Mesodermal cell (in vitro differentiated cells): Measurements from ENCODE around the gene TMEM114.
"Not testable (repeated sequence)": the region's sequence is repeated elsewhere in the genome, so short reads cannot be mapped to it uniquely, and the experiment has no call there.

Experiments
- H3K27ac ChIP-seq: 2 replicates; pipeline ENCODE4 v1.7.0; 2013; ENCODE audit warnings: mild to moderate bottlenecking, low read depth, low read length, moderate library complexity; ENCODE audit not compliant: severe bottlenecking
- H3K36me3 ChIP-seq: 2 replicates; pipeline ENCODE4 v1.7.1; 2013; ENCODE audit warnings: mild to moderate bottlenecking, low read length, moderate library complexity; ENCODE audit not compliant: control insufficient read depth, insufficient read depth
- H3K4me1 ChIP-seq: one replicate; pipeline ENCODE4 v1.7.1; 2013; ENCODE audit warnings: mild to moderate bottlenecking, low read length; ENCODE audit not compliant: insufficient read depth, control insufficient read depth, poor library complexity, severe bottlenecking
- H3K4me3 ChIP-seq: 2 replicates; pipeline ENCODE4 v1.7.0; 2013; ENCODE audit warnings: low read length, control low read depth, mild to moderate bottlenecking; ENCODE audit not compliant: insufficient read depth, poor library complexity, severe bottlenecking; ENCODE audit errors: extremely low read depth
- H3K9me3 ChIP-seq: 2 replicates; pipeline ENCODE4 v1.7.1; 2013; ENCODE audit warnings: mild to moderate bottlenecking, low read length, moderate library complexity; ENCODE audit not compliant: control insufficient read depth
- WGBS, 2 experiments: methylation state at CpG; one replicate each; pipeline ENCODE4 v1.1.5; 2013; ENCODE audit warnings: missing lambda C conversion rate in 2 of 2; ENCODE audit not compliant: insufficient coverage in 2 of 2; 5-methylcytosine and 5-hydroxymethylcytosine counted together

Gene TMEM114

DNA sequence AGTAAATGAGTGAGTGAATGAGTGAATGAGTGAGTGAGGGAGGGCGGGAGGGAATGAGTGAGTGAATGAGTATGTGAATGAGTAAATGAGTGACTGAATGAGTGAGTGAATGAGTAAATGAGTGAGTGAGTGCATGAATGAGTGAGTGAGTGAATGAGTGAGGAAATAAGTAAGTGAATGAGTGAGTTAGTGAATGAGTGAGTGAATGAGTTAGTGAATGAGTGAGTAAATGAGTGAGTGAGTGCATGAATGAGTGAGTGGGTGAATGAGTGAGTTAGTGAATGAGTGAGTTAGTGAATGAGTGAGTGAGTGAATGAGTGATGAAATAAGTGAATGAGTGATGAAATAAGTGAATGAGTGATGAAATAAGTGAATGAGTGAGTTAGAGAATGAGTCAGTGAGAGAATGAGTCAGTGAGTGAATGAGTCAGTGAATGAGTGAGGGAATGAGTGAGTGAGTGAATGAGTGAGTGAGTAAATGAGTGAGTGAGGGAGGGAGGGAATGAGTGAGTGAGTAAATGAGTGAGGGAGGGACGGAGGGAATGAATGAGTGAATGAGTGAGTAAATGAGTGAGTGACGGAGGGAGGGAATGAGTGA lies 26.3 kb downstream of the TMEM114 start:
- peaks cover 25% of the 10 kb centered on the region for H3K9me3 ChIP-seq
- not testable (repeated sequence) for H3K4me1 ChIP-seq, H3K4me3 ChIP-seq, H3K36me3 ChIP-seq, H3K27ac ChIP-seq
- WGBS, 2 experiments = 88 to 96% methylated on average over 2 of the region's 3 CpGs

DNA sequence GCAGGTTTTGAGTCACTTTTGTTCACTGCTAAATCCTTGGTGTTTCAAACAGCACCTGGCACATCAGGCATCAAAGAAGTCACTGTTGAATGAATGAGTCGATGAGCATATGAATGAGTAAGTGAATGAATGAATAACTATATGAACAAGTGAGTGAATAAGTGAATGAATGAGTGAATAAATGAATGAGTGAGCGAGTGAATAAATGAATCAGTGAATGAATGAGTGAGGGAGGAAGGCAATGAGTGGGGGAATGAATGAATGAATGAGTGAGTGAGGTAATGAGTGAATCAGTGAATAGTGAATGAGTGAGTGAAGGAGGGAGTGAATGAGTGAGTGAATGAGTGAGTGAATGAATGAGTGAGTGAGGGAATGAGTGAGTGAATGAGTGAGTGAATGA lies 28.8 kb downstream of the TMEM114 start:
- WGBS, 2 experiments = 77 to 82% methylated on average over 2 of the region's 2 CpGs
- Histone ChIP-seq H3K27ac (no peak overlapping the region), H3K4me1 (no peaks in the 10 kb centered on the region), H3K4me3 (no peak overlapping the region), H3K36me3 (no peaks in the 10 kb centered on the region), H3K9me3 (peaks cover 25% of the 10 kb centered on the region)

DNA sequence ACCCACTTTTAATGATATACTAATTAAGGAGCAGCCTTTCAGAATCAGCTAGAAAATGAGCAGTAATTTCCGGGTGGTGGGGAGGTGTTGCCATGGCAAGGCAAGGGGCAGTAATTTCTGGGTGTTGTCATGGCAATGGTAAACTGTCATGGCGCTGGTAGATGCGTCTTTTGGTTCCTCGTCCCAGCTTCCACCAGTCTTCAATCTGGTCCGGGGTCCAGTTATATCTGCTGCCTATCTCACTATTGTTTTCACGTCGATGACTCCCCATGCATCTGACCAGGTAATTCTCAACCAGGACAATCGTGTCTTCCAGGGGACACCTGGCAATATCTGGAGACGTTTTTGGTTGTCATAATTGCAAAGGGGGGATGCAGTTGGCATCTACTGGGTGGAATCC lies 34.9 kb downstream of the TMEM114 start:
- H3K9me3 ChIP-seq = no peaks in the 10 kb centered on the region
- WGBS, 2 experiments = 87 to 91% methylated on average over 7 to 9 of the region's 9 CpGs
- H3K36me3 ChIP-seq = no peaks in the 10 kb centered on the region
- H3K4me3 ChIP-seq = no peak overlapping the region
- H3K27ac ChIP-seq = no peak overlapping the region
- H3K4me1 ChIP-seq = no peaks in the 10 kb centered on the region

DNA sequence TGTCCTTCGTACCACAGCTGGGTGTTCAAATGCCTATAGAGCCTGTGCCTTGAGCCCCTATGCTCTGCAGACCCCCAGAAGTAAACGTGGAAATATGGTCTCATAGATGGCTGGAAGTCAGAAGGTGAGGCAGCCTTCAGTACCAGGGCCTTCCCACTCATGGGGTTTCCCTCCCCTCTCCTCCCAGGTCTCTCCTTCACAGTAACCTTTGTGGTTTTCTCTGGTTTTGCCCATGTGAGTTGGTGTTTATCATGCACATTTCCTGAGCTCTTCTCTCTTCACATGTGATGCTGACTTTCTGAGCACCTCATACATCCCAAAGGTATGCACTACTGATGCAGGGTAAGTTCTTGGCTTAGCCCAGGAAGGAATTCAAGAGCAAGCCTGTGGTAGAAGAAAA lies 35.4 kb downstream of the TMEM114 start:
- no peak overlapping the region for H3K4me3 ChIP-seq
- H3K4me1 ChIP-seq = no peaks in the 10 kb centered on the region
- no peak overlapping the region for H3K27ac ChIP-seq
- 75 to 76% methylated on average over 2 of the region's 2 CpGs for WGBS, 2 experiments
- H3K36me3 ChIP-seq = no peaks in the 10 kb centered on the region
- H3K9me3 ChIP-seq = no peaks in the 10 kb centered on the region

DNA sequence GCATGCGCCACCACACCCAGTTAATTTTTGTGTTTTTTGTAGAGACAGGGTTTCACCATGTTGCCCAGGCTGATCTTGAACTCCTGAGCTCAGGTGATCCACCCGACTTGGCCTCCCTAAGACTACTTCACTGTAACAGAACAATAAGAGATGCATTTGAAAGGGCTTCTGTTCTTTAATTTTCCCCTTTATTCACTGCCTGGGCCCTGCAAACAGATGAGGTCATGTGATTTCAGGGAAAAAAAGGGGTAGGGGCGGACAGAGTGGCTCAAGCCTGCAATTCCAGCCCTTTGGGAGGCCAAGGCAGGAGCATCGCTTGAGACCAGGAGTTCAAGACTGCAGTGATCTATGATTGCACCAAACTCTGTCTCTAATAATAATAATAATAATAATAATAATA lies 36.3 kb downstream of the TMEM114 start:
- Histone ChIP-seq H3K9me3 (no peaks in the 10 kb centered on the region), H3K27ac (no peak overlapping the region), H3K36me3 (no peaks in the 10 kb centered on the region), H3K4me1 (no peaks in the 10 kb centered on the region), H3K4me3 (no peak overlapping the region)
- WGBS, 2 experiments = 67 to 86% methylated on average over 1 to 2 of the region's 4 CpGs

DNA sequence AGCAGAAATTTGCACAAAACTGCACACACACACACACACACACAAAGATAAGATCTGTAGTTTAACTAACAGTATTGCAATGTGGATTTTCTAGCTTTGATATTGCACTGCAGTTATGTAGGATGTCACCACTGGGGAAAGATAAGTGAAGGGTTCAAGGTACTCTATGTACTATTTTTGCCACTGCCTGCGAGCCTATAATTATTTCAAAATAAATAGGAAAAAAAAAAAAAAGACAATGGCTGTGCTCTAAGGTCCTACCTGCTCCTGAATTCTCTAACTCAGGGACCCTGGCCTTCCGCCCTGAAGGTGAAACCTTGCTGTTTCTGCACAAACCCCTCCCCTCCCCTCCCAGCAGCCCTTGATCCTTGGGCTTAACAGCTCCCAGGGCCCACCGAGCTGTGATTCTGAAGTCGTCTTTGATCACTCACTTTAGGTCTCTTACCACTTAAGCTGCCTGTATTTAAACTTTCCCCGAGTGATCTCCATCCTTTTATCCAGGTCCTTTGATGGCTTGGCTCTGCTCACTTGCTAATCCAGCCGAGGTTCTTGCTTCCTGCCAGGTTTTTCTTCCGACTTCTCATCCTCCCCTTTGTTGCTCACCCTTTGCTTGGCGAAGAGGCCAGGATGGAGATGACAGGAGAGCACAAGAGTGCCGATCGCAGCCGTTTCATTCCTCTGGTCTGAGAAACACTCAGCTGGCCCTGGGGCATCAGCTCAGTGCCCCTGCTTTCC lies 37.7 kb downstream of the TMEM114 start:
- Histone ChIP-seq H3K27ac (no peak overlapping the region), H3K36me3 (no peaks in the 10 kb centered on the region), H3K4me3 (no peak overlapping the region), H3K4me1 (no peaks in the 10 kb centered on the region), H3K9me3 (no peaks in the 10 kb centered on the region)
- WGBS, 2 experiments = 32 to 36% methylated on average over 10 of the region's 11 CpGs

DNA sequence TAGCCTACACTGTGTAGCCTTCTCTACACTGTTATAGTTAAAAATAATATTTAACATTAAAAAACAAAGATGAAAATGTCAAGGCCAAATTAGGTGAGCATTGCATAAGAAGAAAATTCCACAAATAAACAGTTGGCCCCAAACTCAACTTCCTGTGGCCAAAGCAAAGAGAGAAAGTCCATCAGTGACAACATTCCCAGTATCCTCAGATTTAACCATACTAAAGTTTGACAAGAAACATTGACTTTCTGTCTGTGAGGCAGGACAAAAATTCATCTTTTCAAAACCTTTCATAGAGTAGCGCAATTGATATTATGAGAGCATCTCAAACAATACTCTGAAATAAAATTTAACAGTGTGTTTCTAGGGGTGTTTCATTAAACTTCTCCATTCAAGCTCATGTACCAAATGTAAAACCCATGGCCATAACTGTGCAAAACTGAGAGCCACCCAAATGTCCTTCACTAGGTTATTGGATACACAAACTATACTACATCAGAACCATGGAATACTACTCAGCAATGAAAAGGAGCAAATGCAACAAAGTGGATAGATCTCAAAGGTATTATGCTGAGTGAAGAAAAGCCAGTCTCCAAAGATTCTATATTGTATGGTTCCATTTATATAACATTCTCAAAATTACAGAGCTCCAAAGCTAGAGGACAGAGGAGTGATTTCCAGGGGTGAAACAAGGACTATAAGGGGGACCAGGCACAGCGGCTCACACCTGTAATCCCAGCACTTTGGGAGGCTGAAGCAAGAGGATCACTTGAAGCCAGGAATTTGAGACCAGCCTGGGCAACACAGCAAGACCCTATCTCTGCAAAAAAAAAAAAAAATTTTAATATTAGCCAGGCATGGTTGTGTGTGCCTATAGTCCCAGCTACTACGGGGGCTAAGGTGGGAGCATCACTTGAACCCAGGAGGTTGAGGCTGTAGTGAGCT lies 38.7 kb downstream of the TMEM114 start:
- H3K36me3 ChIP-seq = no peaks in the 10 kb centered on the region
- H3K4me1 ChIP-seq = no peaks in the 10 kb centered on the region
- H3K27ac ChIP-seq = no peak overlapping the region
- 71 to 88% methylated on average over 1 of the region's 3 CpGs for WGBS, 2 experiments
- no peak overlapping the region for H3K4me3 ChIP-seq
- H3K9me3 ChIP-seq = no peaks in the 10 kb centered on the region

DNA sequence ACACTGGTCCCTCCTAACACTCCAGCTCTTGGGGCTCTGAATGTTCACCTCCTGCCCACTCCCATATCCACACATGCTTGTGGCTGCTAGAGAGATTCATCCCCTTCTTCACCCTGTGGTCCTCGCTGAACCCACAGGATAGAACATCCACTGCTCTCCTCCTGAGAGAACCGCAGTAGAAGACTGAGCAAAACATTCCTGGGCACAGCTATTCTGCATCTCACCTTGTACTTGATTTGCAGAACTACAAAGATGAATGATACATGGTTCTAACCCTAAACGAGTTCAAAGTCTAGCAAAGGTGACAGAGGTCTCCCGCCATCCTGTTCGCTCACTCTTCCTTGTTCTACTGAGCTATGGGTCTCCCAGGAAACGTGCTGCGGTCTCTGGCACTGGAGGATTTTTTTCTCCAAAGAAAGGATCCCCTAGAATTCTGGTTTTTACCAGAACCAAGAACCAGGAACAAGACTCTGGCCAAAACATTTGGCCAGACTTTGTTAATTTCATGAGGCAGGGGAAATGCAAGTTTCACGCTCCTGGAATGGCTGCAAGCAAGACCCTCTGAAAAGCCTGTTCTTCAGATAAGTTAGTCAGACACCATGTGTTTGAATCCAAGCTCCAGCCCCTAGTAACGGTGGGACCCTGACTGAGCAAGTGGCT lies 39.5 kb downstream of the TMEM114 start:
- whole genome bisulfite sequencing, 2 experiments = 86 to 94% methylated on average over 7 to 8 of the region's 9 CpGs
- Histone ChIP-seq H3K4me3 (no peak overlapping the region), H3K27ac (no peak overlapping the region), H3K36me3 (no peaks in the 10 kb centered on the region), H3K9me3 (no peaks in the 10 kb centered on the region), H3K4me1 (no peaks in the 10 kb centered on the region)

DNA sequence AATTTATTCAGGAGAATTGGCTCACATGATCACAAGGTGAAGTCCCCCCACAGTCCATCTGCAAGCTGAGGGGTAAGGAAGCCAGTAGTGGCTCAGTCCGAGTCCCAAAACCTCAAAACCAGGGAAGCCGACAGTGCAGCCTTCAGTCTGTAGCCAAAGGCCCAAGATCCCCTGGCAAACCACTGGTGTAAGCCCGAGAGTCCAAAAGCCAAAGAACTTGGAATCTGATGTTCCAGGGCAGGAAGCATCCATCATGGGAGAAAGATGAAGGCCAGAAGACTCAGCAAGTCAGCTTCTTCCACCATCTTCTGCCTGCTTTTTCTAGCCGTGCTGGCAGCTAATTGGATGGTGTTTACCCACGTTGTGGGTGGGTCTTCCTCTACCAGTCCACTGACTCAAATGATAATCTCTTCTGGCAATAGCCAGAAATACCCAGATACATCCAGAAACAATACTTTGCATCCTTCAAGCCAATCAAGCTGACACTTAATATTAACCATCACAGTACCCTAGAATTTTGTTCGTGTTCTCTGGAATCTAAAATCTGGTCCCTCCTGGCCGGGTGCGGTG lies 40.4 kb downstream of the TMEM114 start:
- no peaks in the 10 kb centered on the region for H3K9me3 ChIP-seq
- H3K27ac ChIP-seq = no peak overlapping the region
- H3K4me3 ChIP-seq = no peak overlapping the region
- WGBS, 2 experiments = 73 to 82% methylated on average over 5 to 8 of the region's 8 CpGs
- no peaks in the 10 kb centered on the region for H3K4me1 ChIP-seq
- no peaks in the 10 kb centered on the region for H3K36me3 ChIP-seq

DNA sequence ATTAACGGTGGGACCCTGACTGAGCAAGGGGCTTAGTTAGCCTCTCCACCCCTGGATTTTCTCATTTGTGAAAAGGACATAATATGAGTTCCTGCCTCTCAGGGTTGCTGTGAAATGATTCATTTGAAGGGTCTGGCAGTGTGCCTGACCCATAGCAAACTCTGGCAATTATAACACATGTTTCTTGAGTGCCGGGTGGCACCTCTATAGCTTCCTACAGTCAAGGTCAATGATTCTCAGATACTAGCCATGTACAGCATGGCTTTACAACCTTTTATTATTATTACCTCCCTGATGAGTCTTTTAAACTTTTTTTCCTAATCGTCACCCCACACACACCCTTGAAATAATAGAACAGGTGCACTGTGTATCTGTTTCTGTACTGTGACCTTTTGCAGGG lies 42.1 kb downstream of the TMEM114 start:
- 90 to 100% methylated on average over 2 to 3 of the region's 3 CpGs for WGBS, 2 experiments
- Histone ChIP-seq H3K27ac (no peak overlapping the region), H3K4me3 (no peak overlapping the region), H3K36me3 (no peaks in the 10 kb centered on the region), H3K9me3 (no peaks in the 10 kb centered on the region), H3K4me1 (no peaks in the 10 kb centered on the region)
